K562 (cell line): ENCODE results near the gene BAK1. TPM values are rescaled to one million over a fixed set of nuclear protein-coding genes. Genes with fewer than 3 reads are reported as not detected.

ENCODE experiments used
- ATAC-seq: fragments of 200-7000 bp; cut with Tn5 transposase; 3 replicates; pipeline ENCODE4 v1.9.1; 2020; ENCODE audit warnings: moderate library complexity
- BruUV-seq: library from RNA; stranded (reverse); fragments of 400-500 nt; replicated peaks from 2 replicates; lab custom pipeline; 2021; lab: Mats Ljungman, UMichigan
- CTCF ChIA-PET: fragments of 300-600 bp; formaldehyde crosslinking; extraction: SDS; loops from one replicate; lab custom pipeline; 2021; ENCODE audit warnings: low intra/inter-chr PET ratio; lab: Yijun Ruan, JAX
- POLR2A ChIA-PET: fragments of 300-600, 350-650 bp; sonication (Branson Sonifier 250); formaldehyde crosslinking; extraction: SDS; loops from one replicate; lab custom pipeline; 2021; ENCODE audit warnings: antibody characterized with exemption, inconsistent platforms; lab: Yijun Ruan, JAX
- DNase-seq, 4 experiments: peaks; one replicate each; pipeline versions ENCODE4 v3.0.0 to v3.0.0-alpha.2; 2011 to 2018; ENCODE audit warnings: low spot score in 3 of 4, mixed read lengths in 3 of 4; ENCODE audit errors: extremely low read depth in 1 of 4
- FAIRE-seq: peaks from 2 replicates; lab custom pipeline; 2011; peaks lifted over from hg19 to GRCh38; lab: Jason Lieb, UNC
- H2AFZ ChIP-seq: 2 replicates; pipeline ENCODE4 v1.6.0; 2011; ENCODE audit warnings: low read depth, low read length, control low read depth, inconsistent platforms
- H3K27ac ChIP-seq: fragments of 200-600 bp; 3 replicates; pipeline ENCODE4 v1.8.0; 2011; ENCODE audit warnings: low read depth, mild to moderate bottlenecking, control low read depth, inconsistent platforms, low read length, moderate library complexity, mixed read lengths; ENCODE audit errors: extremely low read depth
- H3K27me3 ChIP-seq, 2 experiments: fragments of 300-600 bp in 1 of 2; 2 replicates in 1 of 2; 3 replicates in 1 of 2; pipeline versions ENCODE4 v1.6.0 to v1.8.0; 2011; ENCODE audit warnings: inconsistent platforms in 2 of 2, low read length in 2 of 2, mild to moderate bottlenecking in 1 of 2, mixed read lengths in 1 of 2, moderate library complexity in 1 of 2; ENCODE audit not compliant: control insufficient read depth in 2 of 2, insufficient read depth in 2 of 2
- H3K36me3 ChIP-seq: fragments of 300-600 bp; 3 replicates; pipeline ENCODE4 v1.8.0; 2011; ENCODE audit warnings: mild to moderate bottlenecking, low read length, inconsistent platforms; ENCODE audit not compliant: control insufficient read depth, insufficient read depth
- H3K4me1 ChIP-seq, 2 experiments: fragments of 200-600 bp in 1 of 2; replicated peaks in 1 of 2; 2 replicates in 1 of 2; 3 replicates in 1 of 2; pipeline versions ENCODE4 v1.5.1 to v1.8.0; 2011; ENCODE audit warnings: inconsistent platforms in 2 of 2, low read length in 2 of 2, mild to moderate bottlenecking in 1 of 2, mixed read lengths in 1 of 2, moderate library complexity in 1 of 2; ENCODE audit not compliant: control insufficient read depth in 2 of 2, insufficient read depth in 2 of 2
- H3K4me2 ChIP-seq: 2 replicates; pipeline ENCODE4 v1.6.1; 2011; ENCODE audit warnings: low read length, control low read depth, inconsistent platforms, mixed read lengths; ENCODE audit not compliant: insufficient read depth
- H3K4me3 ChIP-seq: fragments of 200-600 bp; sonication (generic), shearing (Covaris generic); 2 replicates; pipeline ENCODE4 v1.5.1; 2016; ENCODE audit warnings: control low read depth, inconsistent platforms
- H3K79me2 ChIP-seq: fragments of 200-600 bp; 3 replicates; pipeline ENCODE4 v1.8.0; 2011; ENCODE audit warnings: low read length, inconsistent platforms; ENCODE audit not compliant: control insufficient read depth, insufficient read depth
- H3K9ac ChIP-seq, 2 experiments: 2 replicates each; pipeline versions ENCODE4 v1.6.0 to v1.6.1; 2011; ENCODE audit warnings: low read depth in 2 of 2, low read length in 2 of 2, control low read depth in 1 of 2, inconsistent platforms in 1 of 2, mild to moderate bottlenecking in 1 of 2, mixed read lengths in 1 of 2; ENCODE audit not compliant: insufficient read depth in 1 of 2
- H3K9me1 ChIP-seq: one replicate; pipeline ENCODE4 v1.6.0; 2011; ENCODE audit warnings: inconsistent platforms, mild to moderate bottlenecking, low read length, moderate library complexity; ENCODE audit not compliant: control insufficient read depth, insufficient read depth
- H3K9me3 ChIP-seq: replicated peaks from 2 replicates; pipeline ENCODE4 v1.5.1; 2011; ENCODE audit warnings: low read depth, low read length, inconsistent platforms; ENCODE audit not compliant: control insufficient read depth, insufficient read depth
- H4K20me1 ChIP-seq: replicated peaks from 2 replicates; pipeline ENCODE4 v1.6.1; 2011; ENCODE audit warnings: low read length, inconsistent platforms, mixed read lengths; ENCODE audit not compliant: control insufficient read depth, insufficient read depth
- NFYB ChIP-seq: IDR thresholded peaks from 2 replicates; pipeline ENCODE4 v1.6.1; 2011; ENCODE audit warnings: mild to moderate bottlenecking, moderate library complexity; ENCODE audit not compliant: insufficient read length; ENCODE audit errors: extremely low read depth
- USF2 ChIP-seq: sonication (generic); formaldehyde crosslinking; IDR thresholded peaks from 2 replicates; pipeline ENCODE4 v1.5.0; 2020; ENCODE audit warnings: missing genetic modification reagents
- WHSC1 ChIP-seq: IDR thresholded peaks from one replicate; pipeline ENCODE4 v1.6.1; 2012; ENCODE audit warnings: low read length, control low read depth, inconsistent platforms
- ZBTB1 ChIP-seq: sonication (generic); formaldehyde crosslinking; IDR thresholded peaks from 2 replicates; pipeline ENCODE4 v1.8.1; 2023; ENCODE audit warnings: missing genetic modification reagents, low read depth, mild to moderate bottlenecking, borderline replicate concordance
- ZNF740 ChIP-seq, 3 experiments: fragments of 200-800 bp in 1 of 3; sonication (Bioruptor generic) in 1 of 3; sonication (generic) in 1 of 3; formaldehyde crosslinking in 1 of 3; IDR thresholded peaks; 2 replicates each; pipeline versions ENCODE4 v1.6.1 to v1.8.0; 2016 to 2022; ENCODE audit warnings: mild to moderate bottlenecking in 2 of 3, missing compliant biosample characterization in 2 of 3, missing genetic modification characterization in 2 of 3, missing genetic modification reagents in 1 of 3
- WGBS: fragments of 100-300 bp; shearing (Covaris generic); methylation state at CpG from one replicate; pipeline ENCODE4 v1.1.6; 2016; ENCODE audit warnings: low coverage, mixed read lengths; ENCODE audit not compliant: insufficient coverage; ENCODE audit errors: missing lambda C conversion rate; 5-methylcytosine and 5-hydroxymethylcytosine counted together
- in situ Hi-C: fragments of 300-500 bp; cut with MboI; formaldehyde crosslinking; loops from 4 replicates; pipeline ENCODE4 v1.15.0; 2018; ENCODE audit warnings: inconsistent platforms, mixed read lengths
- intact Hi-C: fragments of 100-400 bp; cut with micrococcal nuclease; formaldehyde crosslinking; loops from 2 replicates; pipeline ENCODE4 v1.14.2; 2022
- polyA plus RNA-seq, 8 experiments: library from polyadenylated mRNA; depleted of rRNA in 4 of 8; stranded (reverse) in 5 of 8; unstranded in 3 of 8; fragments of >200 nt; fragmentation: Nextera tagmentation in 2 of 8; fragmentation: Illumina TruSeq in 1 of 8; extraction: Ambion mirVana in 2 of 8; extraction: Trizol in 1 of 8; gene quantifications; 2 replicates each; pipeline versions ENCODE4 v1.2.1 to v1.2.3, GENCODE V29; 2011 to 2014; ENCODE audit warnings: inconsistent platforms in 1 of 8, missing spikeins in 1 of 8
- total RNA-seq, 7 experiments: library from RNA; depleted of rRNA in 6 of 7; stranded (reverse); fragments of >200 nt in 6 of 7; fragmentation: Illumina TruSeq in 2 of 7; extraction: Trizol in 2 of 7; gene quantifications; 2 replicates each; pipeline versions ENCODE4 v1.2.1 to v1.2.3, GENCODE V29; 2011 to 2021; ENCODE audit warnings: low replicate concordance in 1 of 7

Gene BAK1
- total and polyA plus RNA-seq, 9 of the 15 experiments (the other 6 are each of a cell fraction or from before 2014, with no cell fraction given), result 5.4 to 30.7 (median 18.9) TPM

- TF ChIP-seq ZNF740 (CRISPR knock-in tag; IDR thresholded peaks at IDR 0.05), result no peak
- TF ChIP-seq ZNF740 (tag; IDR thresholded peaks at IDR 0.05), result no peak
- no peak for TF ChIP-seq USF2
Observed at GRCh38 chr6:33576668-33577067, 3.4 kb downstream of the BAK1 start (continued).

GRCh38 chr6:33575211-33575610, 4.9 kb downstream of the BAK1 start:
- 93% methylated on average over 8 of the region's 8 CpGs for WGBS
- Histone ChIP-seq H3K9me1 (peaks cover 3% of the 10 kb centered on the region), H3K36me3 (peaks cover 51% of the 10 kb centered on the region; the same call in 2 of the 3 replicates), H4K20me1 (no peaks in the 10 kb centered on the region; the same call in 1 of the 2 replicates)
- TF ChIP-seq ZBTB1 (CRISPR knock-in tag) (no peak), WHSC1 (peak; percentile 64), NFYB (no peak)
- TF ChIP-seq, all 486 proteins: peak for 1
- H3K9me3 ChIP-seq, result no peaks in the 10 kb centered on the region
- FAIRE-seq, result no peak
- no peak overlapping the region for H3K4me2 ChIP-seq
- no peak for ATAC-seq
- peaks cover 26% of the 10 kb centered on the region for H3K79me2 ChIP-seq
- H3K27ac ChIP-seq, result no peak overlapping the region
- H3K27me3 ChIP-seq, result no peaks in the 10 kb centered on the region
- intact Hi-C loops, result loop anchor here (10.0 kb wide), 1 partner anchor 300 kb away; the partner anchor contains the start of genes B3GALT4, RPS18 and VPS52
- no peak overlapping the region for H3K9ac ChIP-seq
- POLR2A ChIA-PET, result interaction anchor here (0.7 to 1.7 kb wide), 4 partner anchors 10 to 595 kb away, joined by 3 to 4 read pairs (median 3); no protein-coding TSS in a partner anchor
- no peak overlapping the region for H3K4me3 ChIP-seq
- no peak overlapping the region for H2AFZ ChIP-seq
- H3K4me1 ChIP-seq, result peaks cover 11 to 49% of the 10 kb centered on the region in 2 experiments; a peak in 4 of 5 replicates
- in situ Hi-C loops, result no loop called here
- BruUV-seq, result no TSS peak
- DNase-seq, result peak in 1 of 4 experiments; percentile 8
- CTCF ChIA-PET, result no interaction called here
